K562 (cell line): ENCODE data around the gene C2. TPM values are rescaled to one million over a fixed set of nuclear protein-coding genes. Genes with fewer than 3 reads are reported as not detected.

Experiments used
- CBX3 ChIP-seq, 2 experiments: IDR thresholded peaks; 1 replicate in 1 of 2; 2 replicates in 1 of 2; pipeline ENCODE4 v1.6.1; 2012; ENCODE audit warnings: inconsistent platforms in 2 of 2, low read length in 2 of 2, borderline replicate concordance in 1 of 2, control low read depth in 1 of 2
- CGGBP1 ChIP-seq: fragments of 250-450 bp; sonication (Bioruptor Pico); IDR thresholded peaks from 2 replicates; pipeline ENCODE4 v1.9.0; 2021; ENCODE audit warnings: mild to moderate bottlenecking
- CHCHD3 ChIP-seq: fragments of 250-450 bp; sonication (Bioruptor Pico); IDR thresholded peaks from 2 replicates; pipeline ENCODE4 v2.1.2; 2022; ENCODE audit warnings: mild to moderate bottlenecking
- CTCFL ChIP-seq: IDR thresholded peaks from 2 replicates; pipeline ENCODE4 v1.6.1; 2011; ENCODE audit warnings: borderline replicate concordance, low read depth, mild to moderate bottlenecking, moderate library complexity, low read length; ENCODE audit not compliant: insufficient read depth, poor library complexity, severe bottlenecking
- EGR1 ChIP-seq: fragments of 450-650 bp; conservative IDR thresholded peaks from 2 replicates; pipeline ENCODE4 v1.6.1; 2017; ENCODE audit warnings: mild to moderate bottlenecking
- GABPB1 ChIP-seq: sonication (generic); formaldehyde crosslinking; IDR thresholded peaks from 2 replicates; pipeline ENCODE4 v1.8.0; 2022; ENCODE audit warnings: mild to moderate bottlenecking, missing genetic modification reagents
- HMGXB4 ChIP-seq: sonication (generic); formaldehyde crosslinking; IDR thresholded peaks from 2 replicates; pipeline ENCODE4 v1.8.1; 2023; ENCODE audit warnings: mild to moderate bottlenecking, missing genetic modification reagents
- KAT8 ChIP-seq: fragments of 450-650 bp; IDR thresholded peaks from 2 replicates; pipeline ENCODE4 v1.6.1; 2016; ENCODE audit warnings: low read depth, mild to moderate bottlenecking
- L3MBTL2 ChIP-seq: fragments of 450-650 bp; IDR thresholded peaks from 2 replicates; pipeline ENCODE4 v1.6.1; 2016; ENCODE audit warnings: mild to moderate bottlenecking, moderate library complexity
- MNT ChIP-seq, 2 experiments: fragments of 450-650 bp; conservative IDR thresholded peaks; 2 replicates each; pipeline ENCODE4 v1.6.1; 2017; ENCODE audit warnings: mild to moderate bottlenecking in 2 of 2, moderate library complexity in 2 of 2
- MYNN ChIP-seq, 2 experiments: sonication (generic); formaldehyde crosslinking in 1 of 2; IDR thresholded peaks; 2 replicates each; pipeline versions ENCODE4 v1.5.0 to v1.6.1; 2016 to 2020; ENCODE audit warnings: antibody characterized with exemption in 1 of 2, missing genetic modification reagents in 1 of 2
- RFX5 ChIP-seq: IDR thresholded peaks from 2 replicates; pipeline ENCODE4 v1.6.1; 2011; ENCODE audit warnings: low read depth, mild to moderate bottlenecking, improper control_type of control experiment, low read length
- SMARCC2 ChIP-seq: fragments of 450-650 bp; IDR thresholded peaks from 2 replicates; pipeline ENCODE4 v1.6.1; 2017; ENCODE audit warnings: antibody characterized with exemption, moderate library complexity, mild to moderate bottlenecking, low read depth
- ZNF165 ChIP-seq: fragments of 250-450 bp; sonication (Bioruptor Pico); IDR thresholded peaks from 2 replicates; pipeline ENCODE4 v1.4.0; 2020; ENCODE audit warnings: borderline replicate concordance
- ZNF197 ChIP-seq: fragments of 200-800 bp; sonication (Bioruptor generic); IDR thresholded peaks from 2 replicates; pipeline ENCODE4 v1.6.1; 2016; ENCODE audit warnings: low read depth, missing genetic modification characterization, missing compliant biosample characterization
- polyA plus RNA-seq, 8 experiments: library from polyadenylated mRNA; depleted of rRNA in 4 of 8; stranded (reverse) in 5 of 8; unstranded in 3 of 8; fragments of >200 nt; fragmentation: Nextera tagmentation in 2 of 8; fragmentation: Illumina TruSeq in 1 of 8; extraction: Ambion mirVana in 2 of 8; extraction: Trizol in 1 of 8; gene quantifications; 2 replicates each; pipeline versions ENCODE4 v1.2.1 to v1.2.3, GENCODE V29; 2011 to 2014; ENCODE audit warnings: inconsistent platforms in 1 of 8, missing spikeins in 1 of 8
- total RNA-seq, 7 experiments: library from RNA; depleted of rRNA in 6 of 7; stranded (reverse); fragments of >200 nt in 6 of 7; fragmentation: Illumina TruSeq in 2 of 7; extraction: Trizol in 2 of 7; gene quantifications; 2 replicates each; pipeline versions ENCODE4 v1.2.1 to v1.2.3, GENCODE V29; 2011 to 2021; ENCODE audit warnings: low replicate concordance in 1 of 7
- TF ChIP-seq, protein P1 (sequence below): IDR thresholded peaks from 3 replicates; pipeline ENCODE4 v1.6.1; 2011; ENCODE audit warnings: borderline replicate concordance, mild to moderate bottlenecking; ENCODE audit not compliant: insufficient read length, insufficient read depth
- TF ChIP-seq, protein P2 (sequence below): IDR thresholded peaks from 2 replicates; pipeline ENCODE4 v1.6.1; 2012; ENCODE audit warnings: low read depth, low read length, improper control_type of control experiment, borderline replicate concordance

The C2 gene
- total and polyA plus RNA-seq, 9 of the 15 experiments (the other 6 are each of a cell fraction or from before 2014, with no cell fraction given), result 0.05 to 1.1 (median 0.39) TPM; not detected in 1

- TF ChIP-seq ZNF165 (no peak), MYNN (IDR thresholded peaks at IDR 0.05) (no peak), MYNN (CRISPR knock-in tag; IDR thresholded peaks at IDR 0.05) (no peak), HMGXB4 (CRISPR knock-in tag) (no peak), CTCFL (peak; percentile 0), RFX5 (no peak), KAT8 (no peak), EGR1 (no peak), L3MBTL2 (peak; percentile 37; the same call in 1 of the 2 replicates), CBX3 (IDR thresholded peaks at IDR 0.05; ENCODE audit: borderline replicate concordance in 1 of 2, low read length in 2 of 2) (0 out of 3 replicates have a peak, but pooled peaks of 1 of the 2 experiments have one; percentile 39), GABPB1 (CRISPR knock-in tag) (peak; percentile 67), CHCHD3 (no peak), ZNF197 (CRISPR knock-in tag) (no peak), MNT (conservative IDR thresholded peaks at IDR 0.05) (peak; percentile 35 to 54; a peak in 2 of 4 replicates), SMARCC2 (no peak), CGGBP1 (CRISPR knock-in tag) (peak; percentile 73; the same call in 1 of the 2 replicates)
- TF ChIP-seq, protein P1, sequence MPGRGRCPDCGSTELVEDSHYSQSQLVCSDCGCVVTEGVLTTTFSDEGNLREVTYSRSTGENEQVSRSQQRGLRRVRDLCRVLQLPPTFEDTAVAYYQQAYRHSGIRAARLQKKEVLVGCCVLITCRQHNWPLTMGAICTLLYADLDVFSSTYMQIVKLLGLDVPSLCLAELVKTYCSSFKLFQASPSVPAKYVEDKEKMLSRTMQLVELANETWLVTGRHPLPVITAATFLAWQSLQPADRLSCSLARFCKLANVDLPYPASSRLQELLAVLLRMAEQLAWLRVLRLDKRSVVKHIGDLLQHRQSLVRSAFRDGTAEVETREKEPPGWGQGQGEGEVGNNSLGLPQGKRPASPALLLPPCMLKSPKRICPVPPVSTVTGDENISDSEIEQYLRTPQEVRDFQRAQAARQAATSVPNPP, result no peak
- TF ChIP-seq, protein P2, sequence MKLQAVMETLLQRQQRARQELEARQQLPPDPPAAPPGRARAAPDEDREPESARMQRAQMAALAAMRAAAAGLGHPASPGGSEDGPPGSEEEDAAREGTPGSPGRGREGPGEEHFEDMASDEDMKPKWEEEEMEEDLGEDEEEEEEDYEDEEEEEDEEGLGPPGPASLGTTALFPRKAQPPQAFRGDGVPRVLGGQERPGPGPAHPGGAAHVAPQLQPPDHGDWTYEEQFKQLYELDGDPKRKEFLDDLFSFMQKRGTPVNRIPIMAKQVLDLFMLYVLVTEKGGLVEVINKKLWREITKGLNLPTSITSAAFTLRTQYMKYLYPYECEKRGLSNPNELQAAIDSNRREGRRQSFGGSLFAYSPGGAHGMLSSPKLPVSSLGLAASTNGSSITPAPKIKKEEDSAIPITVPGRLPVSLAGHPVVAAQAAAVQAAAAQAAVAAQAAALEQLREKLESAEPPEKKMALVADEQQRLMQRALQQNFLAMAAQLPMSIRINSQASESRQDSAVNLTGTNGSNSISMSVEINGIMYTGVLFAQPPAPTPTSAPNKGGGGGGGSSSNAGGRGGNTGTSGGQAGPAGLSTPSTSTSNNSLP, result no peak
These were observed 29.7 kb upstream of the C2 start, which contains the start of gene EHMT2 (continued) for GRCh38 chr6:31897612-31898382.
